K562 (cell line): ENCODE measurements around the gene RNF167. TPM values are rescaled to one million over a fixed set of nuclear protein-coding genes. Genes with fewer than 3 reads are reported as not detected.
A peak's percentile ranks its signal among the peaks of the same experiment; 100 is the strongest.

Experiments
- ATAC-seq: fragments of 200-7000 bp; cut with Tn5 transposase; 3 replicates; pipeline ENCODE4 v1.9.1; 2020; ENCODE audit warnings: moderate library complexity
- BruUV-seq: library from RNA; stranded (reverse); fragments of 400-500 nt; replicated peaks from 2 replicates; lab custom pipeline; 2021; lab: Mats Ljungman, UMichigan
- CTCF ChIA-PET: fragments of 300-600 bp; formaldehyde crosslinking; extraction: SDS; loops from one replicate; lab custom pipeline; 2021; ENCODE audit warnings: low intra/inter-chr PET ratio; lab: Yijun Ruan, JAX
- POLR2A ChIA-PET: fragments of 300-600, 350-650 bp; sonication (Branson Sonifier 250); formaldehyde crosslinking; extraction: SDS; loops from one replicate; lab custom pipeline; 2021; ENCODE audit warnings: antibody characterized with exemption, inconsistent platforms; lab: Yijun Ruan, JAX
- DNase-seq, 4 experiments: peaks; one replicate each; pipeline versions ENCODE4 v3.0.0 to v3.0.0-alpha.2; 2011 to 2018; ENCODE audit warnings: low spot score in 3 of 4, mixed read lengths in 3 of 4; ENCODE audit errors: extremely low read depth in 1 of 4
- FAIRE-seq: peaks from 2 replicates; lab custom pipeline; 2011; peaks lifted over from hg19 to GRCh38; lab: Jason Lieb, UNC
- H2AFZ ChIP-seq: 2 replicates; pipeline ENCODE4 v1.6.0; 2011; ENCODE audit warnings: low read depth, low read length, control low read depth, inconsistent platforms
- H3K27ac ChIP-seq: fragments of 200-600 bp; 3 replicates; pipeline ENCODE4 v1.8.0; 2011; ENCODE audit warnings: low read depth, mild to moderate bottlenecking, control low read depth, inconsistent platforms, low read length, moderate library complexity, mixed read lengths; ENCODE audit errors: extremely low read depth
- H3K27me3 ChIP-seq, 2 experiments: fragments of 300-600 bp in 1 of 2; 2 replicates in 1 of 2; 3 replicates in 1 of 2; pipeline versions ENCODE4 v1.6.0 to v1.8.0; 2011; ENCODE audit warnings: inconsistent platforms in 2 of 2, low read length in 2 of 2, mild to moderate bottlenecking in 1 of 2, mixed read lengths in 1 of 2, moderate library complexity in 1 of 2; ENCODE audit not compliant: control insufficient read depth in 2 of 2, insufficient read depth in 2 of 2
- H3K36me3 ChIP-seq: fragments of 300-600 bp; 3 replicates; pipeline ENCODE4 v1.8.0; 2011; ENCODE audit warnings: mild to moderate bottlenecking, low read length, inconsistent platforms; ENCODE audit not compliant: control insufficient read depth, insufficient read depth
- H3K4me1 ChIP-seq, 2 experiments: fragments of 200-600 bp in 1 of 2; replicated peaks in 1 of 2; 2 replicates in 1 of 2; 3 replicates in 1 of 2; pipeline versions ENCODE4 v1.5.1 to v1.8.0; 2011; ENCODE audit warnings: inconsistent platforms in 2 of 2, low read length in 2 of 2, mild to moderate bottlenecking in 1 of 2, mixed read lengths in 1 of 2, moderate library complexity in 1 of 2; ENCODE audit not compliant: control insufficient read depth in 2 of 2, insufficient read depth in 2 of 2
- H3K4me2 ChIP-seq: 2 replicates; pipeline ENCODE4 v1.6.1; 2011; ENCODE audit warnings: low read length, control low read depth, inconsistent platforms, mixed read lengths; ENCODE audit not compliant: insufficient read depth
- H3K4me3 ChIP-seq: fragments of 200-600 bp; sonication (generic), shearing (Covaris generic); 2 replicates; pipeline ENCODE4 v1.5.1; 2016; ENCODE audit warnings: control low read depth, inconsistent platforms
- H3K79me2 ChIP-seq: fragments of 200-600 bp; 3 replicates; pipeline ENCODE4 v1.8.0; 2011; ENCODE audit warnings: low read length, inconsistent platforms; ENCODE audit not compliant: control insufficient read depth, insufficient read depth
- H3K9ac ChIP-seq, 2 experiments: 2 replicates each; pipeline versions ENCODE4 v1.6.0 to v1.6.1; 2011; ENCODE audit warnings: low read depth in 2 of 2, low read length in 2 of 2, control low read depth in 1 of 2, inconsistent platforms in 1 of 2, mild to moderate bottlenecking in 1 of 2, mixed read lengths in 1 of 2; ENCODE audit not compliant: insufficient read depth in 1 of 2
- H3K9me1 ChIP-seq: one replicate; pipeline ENCODE4 v1.6.0; 2011; ENCODE audit warnings: inconsistent platforms, mild to moderate bottlenecking, low read length, moderate library complexity; ENCODE audit not compliant: control insufficient read depth, insufficient read depth
- H3K9me3 ChIP-seq: replicated peaks from 2 replicates; pipeline ENCODE4 v1.5.1; 2011; ENCODE audit warnings: low read depth, low read length, inconsistent platforms; ENCODE audit not compliant: control insufficient read depth, insufficient read depth
- H4K20me1 ChIP-seq: replicated peaks from 2 replicates; pipeline ENCODE4 v1.6.1; 2011; ENCODE audit warnings: low read length, inconsistent platforms, mixed read lengths; ENCODE audit not compliant: control insufficient read depth, insufficient read depth
- CUX1 ChIP-seq: fragments of 200-800 bp; sonication (Bioruptor generic); IDR thresholded peaks from 2 replicates; pipeline ENCODE4 v1.6.1; 2016; ENCODE audit warnings: missing genetic modification characterization, missing compliant biosample characterization
- JUND ChIP-seq, 2 experiments: IDR thresholded peaks; 2 replicates in 1 of 2; 3 replicates in 1 of 2; pipeline ENCODE4 v1.6.1; 2011; ENCODE audit warnings: borderline replicate concordance in 2 of 2, low read depth in 2 of 2, low read length in 2 of 2, improper control_type of control experiment in 1 of 2, missing biosample characterization in 1 of 2, missing genetic modification characterization in 1 of 2, missing genetic modification reagents in 1 of 2
- WGBS: fragments of 100-300 bp; shearing (Covaris generic); methylation state at CpG from one replicate; pipeline ENCODE4 v1.1.6; 2016; ENCODE audit warnings: low coverage, mixed read lengths; ENCODE audit not compliant: insufficient coverage; ENCODE audit errors: missing lambda C conversion rate; 5-methylcytosine and 5-hydroxymethylcytosine counted together
- in situ Hi-C: fragments of 300-500 bp; cut with MboI; formaldehyde crosslinking; loops from 4 replicates; pipeline ENCODE4 v1.15.0; 2018; ENCODE audit warnings: inconsistent platforms, mixed read lengths
- intact Hi-C: fragments of 100-400 bp; cut with micrococcal nuclease; formaldehyde crosslinking; loops from 2 replicates; pipeline ENCODE4 v1.14.2; 2022
- polyA plus RNA-seq, 8 experiments: library from polyadenylated mRNA; depleted of rRNA in 4 of 8; stranded (reverse) in 5 of 8; unstranded in 3 of 8; fragments of >200 nt; fragmentation: Nextera tagmentation in 2 of 8; fragmentation: Illumina TruSeq in 1 of 8; extraction: Ambion mirVana in 2 of 8; extraction: Trizol in 1 of 8; gene quantifications; 2 replicates each; pipeline versions ENCODE4 v1.2.1 to v1.2.3, GENCODE V29; 2011 to 2014; ENCODE audit warnings: inconsistent platforms in 1 of 8, missing spikeins in 1 of 8
- total RNA-seq, 7 experiments: library from RNA; depleted of rRNA in 6 of 7; stranded (reverse); fragments of >200 nt in 6 of 7; fragmentation: Illumina TruSeq in 2 of 7; extraction: Trizol in 2 of 7; gene quantifications; 2 replicates each; pipeline versions ENCODE4 v1.2.1 to v1.2.3, GENCODE V29; 2011 to 2021; ENCODE audit warnings: low replicate concordance in 1 of 7
- TF ChIP-seq, protein P1 (sequence below): sonication (generic); formaldehyde crosslinking; IDR thresholded peaks from 2 replicates; pipeline ENCODE4 v1.8.0; 2022; ENCODE audit warnings: mild to moderate bottlenecking, missing genetic modification reagents

The RNF167 gene
- total and polyA plus RNA-seq, 9 of the 15 experiments (the other 6 are each of a cell fraction or from before 2014, with no cell fraction given), result 16.5 to 143 (median 45.5) TPM

DNA sequence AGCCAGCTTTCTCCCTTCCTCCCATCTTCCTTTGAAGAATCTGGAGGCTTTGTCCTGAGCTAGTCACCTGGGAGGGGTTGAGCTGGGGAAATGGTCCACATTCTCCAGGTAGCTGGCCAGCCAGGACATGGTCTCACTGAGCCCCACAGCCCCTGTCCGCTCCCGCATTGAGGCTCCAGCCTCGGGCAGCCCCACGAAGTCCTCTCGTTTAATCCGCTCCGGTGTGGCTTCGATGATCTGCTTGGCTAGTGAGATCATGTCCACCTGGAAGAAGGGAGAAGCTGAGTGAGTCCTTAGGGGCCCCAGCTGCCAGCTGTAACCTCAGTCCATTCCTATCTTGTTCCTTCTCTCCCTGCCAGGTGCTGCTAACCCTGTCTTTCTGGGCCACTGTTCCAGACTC is 30.2 kb downstream of the RNF167 start:
- Histone ChIP-seq H3K27ac (peak overlapping the region; percentile 95; the same call in 1 of the 3 replicates), H3K79me2 (peaks cover 25% of the 10 kb centered on the region), H3K36me3 (peaks cover 65% of the 10 kb centered on the region; the same call in 2 of the 3 replicates), H3K4me3 (no peak overlapping the region), H4K20me1 (no peaks in the 10 kb centered on the region), H3K4me1 (peaks cover 23 to 26% of the 10 kb centered on the region in 2 experiments), H3K9ac (no peak overlapping the region), H3K9me1 (no peaks in the 10 kb centered on the region), H2AFZ (no peak overlapping the region), H3K4me2 (no peak overlapping the region), H3K9me3 (no peaks in the 10 kb centered on the region), H3K27me3 (no peaks in the 10 kb centered on the region)
- WGBS, result 93% methylated on average over 5 of the region's 8 CpGs
- CTCF ChIA-PET, result no interaction called here
- no peak for FAIRE-seq
- POLR2A ChIA-PET, result interaction anchor here (0.9 to 1.4 kb wide), 2 partner anchors 9 to 61 kb away, joined by 3 to 8 read pairs; no protein-coding TSS in a partner anchor
- no peak for DNase-seq
- in situ Hi-C loops, result no loop called here
- BruUV-seq, result no TSS peak
- intact Hi-C loops, result no loop called here
- no peak for ATAC-seq
- TF ChIP-seq, protein P1, sequence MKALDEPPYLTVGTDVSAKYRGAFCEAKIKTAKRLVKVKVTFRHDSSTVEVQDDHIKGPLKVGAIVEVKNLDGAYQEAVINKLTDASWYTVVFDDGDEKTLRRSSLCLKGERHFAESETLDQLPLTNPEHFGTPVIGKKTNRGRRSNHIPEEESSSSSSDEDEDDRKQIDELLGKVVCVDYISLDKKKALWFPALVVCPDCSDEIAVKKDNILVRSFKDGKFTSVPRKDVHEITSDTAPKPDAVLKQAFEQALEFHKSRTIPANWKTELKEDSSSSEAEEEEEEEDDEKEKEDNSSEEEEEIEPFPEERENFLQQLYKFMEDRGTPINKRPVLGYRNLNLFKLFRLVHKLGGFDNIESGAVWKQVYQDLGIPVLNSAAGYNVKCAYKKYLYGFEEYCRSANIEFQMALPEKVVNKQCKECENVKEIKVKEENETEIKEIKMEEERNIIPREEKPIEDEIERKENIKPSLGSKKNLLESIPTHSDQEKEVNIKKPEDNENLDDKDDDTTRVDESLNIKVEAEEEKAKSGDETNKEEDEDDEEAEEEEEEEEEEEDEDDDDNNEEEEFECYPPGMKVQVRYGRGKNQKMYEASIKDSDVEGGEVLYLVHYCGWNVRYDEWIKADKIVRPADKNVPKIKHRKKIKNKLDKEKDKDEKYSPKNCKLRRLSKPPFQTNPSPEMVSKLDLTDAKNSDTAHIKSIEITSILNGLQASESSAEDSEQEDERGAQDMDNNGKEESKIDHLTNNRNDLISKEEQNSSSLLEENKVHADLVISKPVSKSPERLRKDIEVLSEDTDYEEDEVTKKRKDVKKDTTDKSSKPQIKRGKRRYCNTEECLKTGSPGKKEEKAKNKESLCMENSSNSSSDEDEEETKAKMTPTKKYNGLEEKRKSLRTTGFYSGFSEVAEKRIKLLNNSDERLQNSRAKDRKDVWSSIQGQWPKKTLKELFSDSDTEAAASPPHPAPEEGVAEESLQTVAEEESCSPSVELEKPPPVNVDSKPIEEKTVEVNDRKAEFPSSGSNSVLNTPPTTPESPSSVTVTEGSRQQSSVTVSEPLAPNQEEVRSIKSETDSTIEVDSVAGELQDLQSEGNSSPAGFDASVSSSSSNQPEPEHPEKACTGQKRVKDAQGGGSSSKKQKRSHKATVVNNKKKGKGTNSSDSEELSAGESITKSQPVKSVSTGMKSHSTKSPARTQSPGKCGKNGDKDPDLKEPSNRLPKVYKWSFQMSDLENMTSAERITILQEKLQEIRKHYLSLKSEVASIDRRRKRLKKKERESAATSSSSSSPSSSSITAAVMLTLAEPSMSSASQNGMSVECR (CRISPR knock-in tag), result no peak
- TF ChIP-seq CUX1 (CRISPR knock-in tag) (no peak), JUND (IDR thresholded peaks at IDR 0.05; ENCODE audit: borderline replicate concordance, low read depth, low read length) (no peak), JUND (tag; IDR thresholded peaks at IDR 0.05; ENCODE audit: borderline replicate concordance, low read depth, low read length) (no peak)
